ENCODE data around the gene TECPR1.

Gene TECPR1

GRCh38 chr7:98256431-98256830 is 4.4 kb upstream of the TECPR1 start:
- Histone ChIP-seq H3K4me2 (ENCODE audit: low read length) (no peak overlapping the region), H3K4me1 (ENCODE audit: insufficient read depth, low read length, severe bottlenecking) (peaks cover 12% of the 10 kb centered on the region), H3K9me2 (ENCODE audit: low read depth, low read length) (no peaks in the 10 kb centered on the region), H3K9me3 (ENCODE audit: low read length) (peaks cover 7% of the 10 kb centered on the region), H3K27me3 (ENCODE audit: insufficient read depth, low read length) (no peaks in the 10 kb centered on the region), H3K79me2 (ENCODE audit: insufficient read depth, low read length) (peaks cover 6% of the 10 kb centered on the region), H3K27ac (ENCODE audit: low read depth, low read length, poor library complexity, severe bottlenecking) (no peak overlapping the region), H3K36me3 (ENCODE audit: insufficient read depth, low read length) (peaks cover 36% of the 10 kb centered on the region), H3K9ac (ENCODE audit: low read length) (no peak overlapping the region), H4K20me1 (ENCODE audit: insufficient read depth, low read length) (no peaks in the 10 kb centered on the region), H2AFZ (ENCODE audit: low read length) (no peak overlapping the region), H3K4me3 (ENCODE audit: low read depth, low read length, poor library complexity, severe bottlenecking) (no peak overlapping the region), H3F3A (ENCODE audit: insufficient read depth, low read length) (no peaks in the 10 kb centered on the region)
- TF ChIP-seq CTCF (IDR thresholded peaks at IDR 0.05; ENCODE audit: low read length), result no peak
- TF ChIP-seq EZH2 (IDR thresholded peaks at IDR 0.05; ENCODE audit: borderline replicate concordance, low read length), result no peak

- H3K4me1 ChIP-seq (ENCODE audit: insufficient read depth, low read length, severe bottlenecking), result peaks cover 26% of the 10 kb centered on the region
- no peak overlapping the region for H3K4me2 ChIP-seq (ENCODE audit: low read length)
- H4K20me1 ChIP-seq (ENCODE audit: insufficient read depth, low read length), result no peaks in the 10 kb centered on the region
- H3K79me2 ChIP-seq (ENCODE audit: insufficient read depth, low read length), result peaks cover 6% of the 10 kb centered on the region
- no peaks in the 10 kb centered on the region for H3K27me3 ChIP-seq (ENCODE audit: insufficient read depth, low read length)
- H3K9me2 ChIP-seq (ENCODE audit: low read depth, low read length), result no peaks in the 10 kb centered on the region
- H2AFZ ChIP-seq (ENCODE audit: low read length), result no peak overlapping the region
- H3K27ac ChIP-seq (ENCODE audit: low read depth, low read length, poor library complexity, severe bottlenecking), result no peak overlapping the region
- H3K9me3 ChIP-seq (ENCODE audit: low read length), result no peaks in the 10 kb centered on the region; the same call in 1 of the 2 replicates
- no peak for TF ChIP-seq EZH2 (IDR thresholded peaks at IDR 0.05; ENCODE audit: borderline replicate concordance, low read length)
- no peak for TF ChIP-seq CTCF (IDR thresholded peaks at IDR 0.05; ENCODE audit: low read length)
- no peak overlapping the region for H3K4me3 ChIP-seq (ENCODE audit: low read depth, low read length, poor library complexity, severe bottlenecking)
- no peak overlapping the region for H3K9ac ChIP-seq (ENCODE audit: low read length)
- H3F3A ChIP-seq (ENCODE audit: insufficient read depth, low read length), result no peaks in the 10 kb centered on the region
- peaks cover 23% of the 10 kb centered on the region for H3K36me3 ChIP-seq (ENCODE audit: insufficient read depth, low read length)
Observed at GRCh38 chr7:98254951-98255610, 3.0 kb upstream of the TECPR1 start.

- H3K4me2 ChIP-seq (ENCODE audit: low read length), result no peak overlapping the region
- H2AFZ ChIP-seq (ENCODE audit: low read length), result no peak overlapping the region
- no peaks in the 10 kb centered on the region for H4K20me1 ChIP-seq (ENCODE audit: insufficient read depth, low read length)
- peaks cover 27% of the 10 kb centered on the region for H3K4me1 ChIP-seq (ENCODE audit: insufficient read depth, low read length, severe bottlenecking)
- no peak overlapping the region for H3K27ac ChIP-seq (ENCODE audit: low read depth, low read length, poor library complexity, severe bottlenecking)
- peaks cover 6% of the 10 kb centered on the region for H3K79me2 ChIP-seq (ENCODE audit: insufficient read depth, low read length)
- peaks cover 25% of the 10 kb centered on the region; the same call in 1 of the 2 replicates for H3K36me3 ChIP-seq (ENCODE audit: insufficient read depth, low read length)
- no peaks in the 10 kb centered on the region for H3K27me3 ChIP-seq (ENCODE audit: insufficient read depth, low read length)
- H3K9ac ChIP-seq (ENCODE audit: low read length), result no peak overlapping the region
- H3K4me3 ChIP-seq (ENCODE audit: low read depth, low read length, poor library complexity, severe bottlenecking), result no peak overlapping the region
- no peaks in the 10 kb centered on the region for H3F3A ChIP-seq (ENCODE audit: insufficient read depth, low read length)
- no peaks in the 10 kb centered on the region for H3K9me2 ChIP-seq (ENCODE audit: low read depth, low read length)
- no peak for TF ChIP-seq CTCF (IDR thresholded peaks at IDR 0.05; ENCODE audit: low read length)
- TF ChIP-seq EZH2 (IDR thresholded peaks at IDR 0.05; ENCODE audit: borderline replicate concordance, low read length), result no peak
- H3K9me3 ChIP-seq (ENCODE audit: low read length), result no peaks in the 10 kb centered on the region; the same call in 1 of the 2 replicates
Observed at GRCh38 chr7:98254516-98254915, 2.5 kb upstream of the TECPR1 start.
